CD8-positive, alpha-beta memory T cell (primary cell): ENCODE results near the gene FA2H. TPM values are rescaled to one million over a fixed set of nuclear protein-coding genes. Genes with fewer than 3 reads are reported as not detected.
A peak's percentile ranks its signal among the peaks of the same experiment; 100 is the strongest.

ENCODE experiments used
- CTCF ChIA-PET: fragments of 350-600 bp; sonication (Branson Sonifier 250); formaldehyde crosslinking; loops from one replicate; lab custom pipeline; 2021; ENCODE audit warnings: antibody characterized with exemption; lab: Charles Lee
- POLR2A ChIA-PET: fragments of 350-600 bp; sonication (Branson Sonifier 250); formaldehyde crosslinking; loops from one replicate; lab custom pipeline; 2021; ENCODE audit warnings: antibody characterized with exemption; lab: Charles Lee
- DNase-seq, 5 donors: peaks; one replicate each; pipeline versions ENCODE4 v3.0.0 to v3.0.0-alpha.2; 2020 to 2022; ENCODE audit warnings: mixed read lengths in 1 of 5
- H3K27ac ChIP-seq: one replicate; pipeline ENCODE4 v1.7.0; 2013; ENCODE audit warnings: low read depth, mild to moderate bottlenecking, low read length, moderate library complexity
- H3K27me3 ChIP-seq: 2 replicates; pipeline ENCODE4 v1.7.0; 2013; ENCODE audit warnings: low read length, mild to moderate bottlenecking; ENCODE audit not compliant: insufficient read depth, poor library complexity, severe bottlenecking
- H3K36me3 ChIP-seq: 2 replicates; pipeline ENCODE4 v1.7.0; 2013; ENCODE audit warnings: mild to moderate bottlenecking, low read length, moderate library complexity; ENCODE audit not compliant: insufficient read depth
- H3K4me1 ChIP-seq: 2 replicates; pipeline ENCODE4 v1.7.0; 2013; ENCODE audit warnings: mild to moderate bottlenecking, low read length, moderate library complexity; ENCODE audit not compliant: insufficient read depth
- H3K4me3 ChIP-seq: 2 replicates; pipeline ENCODE4 v1.7.0; 2013; ENCODE audit warnings: mild to moderate bottlenecking, low read length
- H3K9me3 ChIP-seq: 2 replicates; pipeline ENCODE4 v1.7.0; 2013; ENCODE audit warnings: mild to moderate bottlenecking, low read length
- H3K27ac Mint-ChIP-seq, 8 donors: one replicate each; pipeline ENCODE4 v1.8.0; 2020 to 2021; ENCODE audit warnings: mixed read lengths in 8 of 8, mild to moderate bottlenecking in 6 of 8, inconsistent platforms in 3 of 8, moderate library complexity in 3 of 8
- H3K27me3 Mint-ChIP-seq, 2 donors: one replicate each; pipeline ENCODE4 v1.8.0; 2020 to 2021; ENCODE audit warnings: mixed read lengths in 2 of 2, mild to moderate bottlenecking in 1 of 2, moderate library complexity in 1 of 2
- H3K36me3 Mint-ChIP-seq, 3 donors: one replicate each; pipeline ENCODE4 v1.8.0; 2020 to 2021; ENCODE audit warnings: mixed read lengths in 3 of 3, inconsistent platforms in 1 of 3, mild to moderate bottlenecking in 1 of 3
- H3K4me1 Mint-ChIP-seq, 3 donors: one replicate each; pipeline ENCODE4 v1.8.0; 2020 to 2021; ENCODE audit warnings: mixed read lengths in 3 of 3, inconsistent platforms in 1 of 3, mild to moderate bottlenecking in 1 of 3
- H3K4me3 Mint-ChIP-seq, 7 donors: one replicate each; pipeline ENCODE4 v1.8.0; 2020 to 2021; ENCODE audit warnings: mixed read lengths in 7 of 7, mild to moderate bottlenecking in 6 of 7, moderate library complexity in 4 of 7, inconsistent platforms in 2 of 7
- H3K9me3 Mint-ChIP-seq, 5 donors: one replicate each; pipeline ENCODE4 v1.8.0; 2020 to 2022; ENCODE audit warnings: mixed read lengths in 5 of 5, mild to moderate bottlenecking in 3 of 5, moderate library complexity in 2 of 5, inconsistent platforms in 1 of 5
- polyA plus RNA-seq: library from polyadenylated mRNA; unstranded; fragments of 300-500 nt; fragmentation: Illumina TruSeq; gene quantifications from one replicate; pipeline ENCODE4 v1.2.3, GENCODE V29; 2021
- total RNA-seq, 2 experiments: library from RNA; stranded (reverse); gene quantifications; one replicate each; pipeline ENCODE4 v1.2.3, GENCODE V29; 2021

FA2H gene
- total and polyA plus RNA-seq, 3 experiments from 2014 or later, result not detected

DNA sequence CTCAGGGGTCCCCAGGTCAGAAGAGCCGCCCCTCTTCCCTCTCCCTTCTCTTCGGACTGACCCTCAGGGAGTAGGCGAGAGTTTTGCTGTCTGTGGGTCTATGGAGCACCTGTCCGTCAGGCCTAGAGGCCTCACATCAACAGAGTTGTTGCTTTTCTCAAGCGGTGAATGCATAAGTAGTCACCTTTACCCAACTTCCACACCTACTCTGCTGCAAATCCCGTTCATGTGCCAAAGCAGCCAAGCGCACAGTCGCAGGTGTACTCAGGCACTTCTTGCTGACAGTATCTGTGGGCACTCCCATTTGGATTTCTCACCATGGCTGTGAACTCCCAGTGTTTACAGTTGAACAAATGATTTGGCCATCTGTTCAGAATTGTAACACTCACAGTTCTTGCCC, 4.0 kb upstream of the FA2H start:
- Mint-ChIP-seq H3K27me3 (peaks cover 20 to 24% of the 10 kb centered on the region in 2 donors), H3K9me3 (peaks cover 0 to 2% (median 0%) of the 10 kb centered on the region in 5 donors), H3K4me3 (no peak overlapping the region), H3K4me1 (peaks cover 10 to 13% (median 11%) of the 10 kb centered on the region in 3 donors), H3K36me3 (peaks cover 0 to 3% (median 2%) of the 10 kb centered on the region in 3 donors), H3K27ac (no peak overlapping the region)
- H3K9me3 ChIP-seq, result no peaks in the 10 kb centered on the region
- H3K27ac ChIP-seq, result no peak overlapping the region
- H3K4me3 ChIP-seq, result no peak overlapping the region
- CTCF ChIA-PET, result no interaction called here
- no peaks in the 10 kb centered on the region for H3K36me3 ChIP-seq
- H3K27me3 ChIP-seq, result peaks cover 12% of the 10 kb centered on the region
- no peak for DNase-seq
- H3K4me1 ChIP-seq, result peaks cover 5% of the 10 kb centered on the region
- POLR2A ChIA-PET, result no interaction called here

DNA sequence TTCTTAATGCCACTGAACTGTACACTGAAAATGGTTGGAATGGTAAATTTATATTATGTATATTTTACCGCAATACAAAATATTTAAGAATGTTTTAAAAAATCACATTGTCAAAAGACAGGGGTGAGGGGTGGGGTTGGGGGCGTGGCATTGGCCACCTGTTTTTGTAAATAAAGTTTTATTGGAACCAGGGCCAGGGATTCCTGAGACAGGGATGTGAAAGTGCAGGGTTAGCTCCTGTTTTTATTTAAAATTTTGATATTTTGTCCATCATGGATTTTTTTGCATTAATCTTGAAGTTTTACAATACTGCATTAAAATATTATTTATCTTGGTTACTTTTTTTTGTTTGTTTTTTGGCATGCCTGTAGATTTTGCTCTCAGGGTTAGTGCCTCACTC, 2.3 kb upstream of the FA2H start:
- CTCF ChIA-PET, result interaction anchor here (0.6 to 0.7 kb wide), 2 partner anchors 8 to 43 kb away, joined by 3 read pairs; no protein-coding TSS in a partner anchor
- peaks cover 17% of the 10 kb centered on the region for H3K27me3 ChIP-seq
- H3K4me3 Mint-ChIP-seq, result no peak overlapping the region

DNA sequence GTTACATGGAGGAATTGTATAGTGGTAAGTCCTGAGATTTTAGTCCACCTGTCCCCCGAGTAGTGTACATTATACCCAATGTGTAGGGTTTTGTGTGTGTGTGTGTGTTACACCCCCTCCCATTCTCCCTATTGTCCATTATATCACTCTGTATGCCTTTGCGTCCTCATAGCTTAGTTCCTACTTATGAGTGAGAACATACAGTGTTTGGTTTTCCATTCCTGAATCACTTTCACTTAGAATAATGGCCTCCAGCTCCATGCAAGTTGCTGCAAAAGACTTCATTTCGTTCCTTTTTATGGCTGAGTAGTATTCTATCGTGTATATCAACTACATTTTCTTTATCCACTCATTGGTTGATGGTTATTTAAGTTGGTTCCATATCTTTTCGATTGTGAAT, 635 bp upstream of the FA2H start:
- Histone ChIP-seq H3K36me3 (no peaks in the 10 kb centered on the region), H3K27me3 (peaks cover 17% of the 10 kb centered on the region), H3K4me3 (peak overlapping the region; percentile 41), H3K4me1 (peaks cover 5% of the 10 kb centered on the region), H3K9me3 (no peaks in the 10 kb centered on the region), H3K27ac (no peak overlapping the region)
- H3K27me3 Mint-ChIP-seq, result peaks cover 37 to 38% of the 10 kb centered on the region in 2 donors
- POLR2A ChIA-PET, result no interaction called here
- peaks cover 0 to 2% (median 0%) of the 10 kb centered on the region in 5 donors for H3K9me3 Mint-ChIP-seq
- peaks cover 11 to 14% (median 14%) of the 10 kb centered on the region in 3 donors for H3K4me1 Mint-ChIP-seq
- H3K4me3 Mint-ChIP-seq, result peak overlapping the region in 6 of 7 donors; percentile 16 to 67 (median 42)
- no peak for DNase-seq
- CTCF ChIA-PET, result interaction anchor here (1.3 kb wide), 1 partner anchor 38 kb away, joined by 4 read pairs; no protein-coding TSS in a partner anchor
- no peak overlapping the region for H3K27ac Mint-ChIP-seq
- peaks cover 0 to 3% (median 2%) of the 10 kb centered on the region in 3 donors for H3K36me3 Mint-ChIP-seq

More for the DNA sequence above, 2.3 kb upstream of the FA2H start:
- Mint-ChIP-seq H3K27me3 (peaks cover 30 to 35% of the 10 kb centered on the region in 2 donors), H3K27ac (peak overlapping the region in 1 of 8 donors; percentile 21), H3K36me3 (peaks cover 0 to 3% (median 2%) of the 10 kb centered on the region in 3 donors), H3K9me3 (peaks cover 0 to 2% (median 0%) of the 10 kb centered on the region in 5 donors), H3K4me1 (peaks cover 11 to 14% (median 14%) of the 10 kb centered on the region in 3 donors)
- H3K4me3 ChIP-seq, result no peak overlapping the region
- no peak for DNase-seq
- peaks cover 5% of the 10 kb centered on the region for H3K4me1 ChIP-seq
- H3K9me3 ChIP-seq, result no peaks in the 10 kb centered on the region
- POLR2A ChIA-PET, result no interaction called here
- H3K36me3 ChIP-seq, result no peaks in the 10 kb centered on the region
- no peak overlapping the region for H3K27ac ChIP-seq

DNA sequence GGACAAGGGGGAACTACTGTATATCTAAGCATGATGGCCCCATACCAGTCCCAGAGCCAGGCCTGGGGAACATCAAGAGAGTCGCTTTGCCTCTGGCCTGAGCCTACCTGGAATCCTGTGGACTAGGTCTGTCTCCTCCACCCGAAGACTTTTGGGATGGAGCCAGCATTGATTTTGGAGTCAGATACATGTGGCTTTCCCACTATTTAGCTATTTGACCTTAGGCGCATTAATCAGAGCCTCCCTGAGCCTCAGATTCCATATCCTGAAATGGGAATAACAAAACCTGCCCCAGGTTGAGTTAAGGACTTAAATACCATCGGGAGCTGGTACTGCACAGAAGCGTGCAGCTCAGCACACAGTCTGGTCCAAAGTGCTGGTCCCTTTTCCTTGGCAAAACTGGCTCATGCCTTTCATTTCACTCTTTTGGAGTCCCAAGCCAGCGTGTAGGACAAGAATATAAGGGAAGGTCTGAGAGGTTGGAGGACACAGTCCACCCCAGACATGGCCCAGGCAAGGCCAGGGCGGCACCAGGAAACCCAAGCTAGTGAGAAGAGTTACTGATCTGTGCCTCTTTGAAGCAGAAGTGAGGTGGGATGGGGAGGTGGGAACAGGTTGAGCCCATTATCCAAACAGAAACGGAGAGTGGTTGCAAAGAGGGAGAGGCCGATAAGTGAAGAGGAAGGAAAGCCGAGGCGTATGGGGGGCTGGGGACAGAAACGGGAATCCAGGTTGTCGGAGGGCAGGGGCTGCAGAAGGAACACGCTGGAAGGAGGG, 986 bp downstream of the FA2H start:
- POLR2A ChIA-PET, result interaction anchor here (0.6 kb wide), 1 partner anchor 49 kb away, joined by 4 read pairs; no protein-coding TSS in a partner anchor
- no peaks in the 10 kb centered on the region for H3K9me3 ChIP-seq
- CTCF ChIA-PET, result interaction anchor here (1.3 kb wide), 1 partner anchor 39 kb away, joined by 4 read pairs; no protein-coding TSS in a partner anchor
- peaks cover 5% of the 10 kb centered on the region for H3K4me1 ChIP-seq
- no peaks in the 10 kb centered on the region for H3K36me3 ChIP-seq
- Mint-ChIP-seq H3K27ac (no peak overlapping the region), H3K27me3 (peaks cover 36 to 37% of the 10 kb centered on the region in 2 donors), H3K9me3 (peaks cover 0 to 2% (median 0%) of the 10 kb centered on the region in 5 donors), H3K4me3 (peak overlapping the region; percentile 10 to 69 (median 50)), H3K4me1 (peaks cover 11 to 14% (median 14%) of the 10 kb centered on the region in 3 donors), H3K36me3 (peaks cover 0 to 3% (median 2%) of the 10 kb centered on the region in 3 donors)
- no peak overlapping the region for H3K27ac ChIP-seq
- DNase-seq, result no peak
- H3K27me3 ChIP-seq, result peaks cover 17% of the 10 kb centered on the region
- H3K4me3 ChIP-seq, result no peak overlapping the region

DNA sequence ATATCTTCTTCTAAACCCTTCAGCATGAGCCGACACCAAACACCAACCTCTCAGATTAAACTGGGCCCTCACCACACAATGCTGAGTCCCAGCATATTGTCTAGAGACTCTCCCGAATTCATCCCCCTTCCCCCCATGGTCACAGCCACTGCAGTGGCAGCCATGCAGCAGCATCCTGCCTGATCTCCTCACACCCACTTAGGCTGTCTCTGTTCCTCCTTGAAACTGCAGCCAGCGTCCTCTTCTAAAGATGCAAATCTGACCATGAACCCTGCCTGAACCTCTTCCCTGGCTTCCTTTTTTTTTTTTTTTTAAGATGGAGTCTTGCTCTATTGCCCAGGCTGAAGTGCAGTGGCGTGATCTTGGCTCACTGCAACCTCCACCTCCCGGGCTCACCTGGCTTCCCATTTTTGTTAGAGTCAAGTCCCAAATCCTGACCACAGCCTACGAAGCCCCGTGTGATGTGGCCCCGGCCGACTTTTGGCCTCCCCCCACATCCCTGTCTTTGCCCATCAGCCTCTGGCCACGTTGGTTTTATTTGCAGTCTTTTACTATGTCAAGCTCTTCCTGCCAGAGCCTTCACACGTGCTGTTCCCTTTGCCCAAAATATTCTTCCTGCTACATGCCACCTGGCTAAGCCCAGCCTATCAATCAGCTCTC, 2.8 kb downstream of the FA2H start:
- peaks cover 0 to 2% (median 0%) of the 10 kb centered on the region in 5 donors for H3K9me3 Mint-ChIP-seq
- Histone ChIP-seq H3K9me3 (no peaks in the 10 kb centered on the region), H3K4me1 (peaks cover 5% of the 10 kb centered on the region), H3K36me3 (no peaks in the 10 kb centered on the region), H3K27me3 (peaks cover 20% of the 10 kb centered on the region), H3K27ac (no peak overlapping the region), H3K4me3 (no peak overlapping the region)
- CTCF ChIA-PET, result no interaction called here
- H3K27me3 Mint-ChIP-seq, result peaks cover 39 to 47% of the 10 kb centered on the region in 2 donors
- no peak overlapping the region for H3K27ac Mint-ChIP-seq
- DNase-seq, result no peak
- H3K36me3 Mint-ChIP-seq, result peaks cover 0 to 3% (median 2%) of the 10 kb centered on the region in 3 donors
- POLR2A ChIA-PET, result no interaction called here
- peaks cover 11 to 14% (median 14%) of the 10 kb centered on the region in 3 donors for H3K4me1 Mint-ChIP-seq
- H3K4me3 Mint-ChIP-seq, result no peak overlapping the region

DNA sequence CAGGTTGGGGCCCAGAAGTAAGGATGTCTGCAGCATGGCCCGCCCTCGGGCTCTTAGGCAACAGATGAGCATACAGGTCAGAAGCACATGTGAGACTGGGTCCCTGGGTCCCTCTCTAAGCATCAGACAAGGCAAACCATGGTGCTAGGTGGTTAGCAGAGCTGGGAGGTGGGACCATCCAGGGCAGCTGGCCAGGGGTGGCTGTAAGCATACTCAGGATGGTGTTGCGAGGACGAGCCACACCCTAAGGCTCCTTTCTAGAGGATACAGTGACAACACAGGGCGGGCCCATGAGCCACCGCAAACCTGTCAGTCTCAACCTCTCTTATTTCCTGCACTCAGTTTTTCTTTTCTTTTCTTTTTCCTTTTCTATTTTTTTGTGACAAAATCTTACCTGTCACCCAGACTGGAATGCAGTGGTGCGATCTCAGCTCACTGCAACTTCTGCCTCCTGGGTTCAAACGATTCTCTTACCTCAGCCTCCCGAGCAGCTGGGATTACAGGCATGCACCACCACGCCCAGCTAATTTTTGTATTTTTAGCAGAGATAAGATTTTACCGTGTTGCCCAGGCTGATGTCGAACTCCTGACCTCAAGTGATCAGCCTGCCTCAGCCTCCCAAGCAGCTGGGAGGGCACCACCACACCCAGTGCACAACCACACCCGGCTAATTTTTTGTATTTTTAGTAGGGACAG, 3.6 kb downstream of the FA2H start:
- DNase-seq, result no peak
- Mint-ChIP-seq H3K4me1 (peaks cover 11 to 14% (median 14%) of the 10 kb centered on the region in 3 donors), H3K4me3 (no peak overlapping the region), H3K27me3 (peaks cover 38 to 48% of the 10 kb centered on the region in 2 donors), H3K9me3 (no peaks in the 10 kb centered on the region), H3K36me3 (peaks cover 0 to 2% (median 0%) of the 10 kb centered on the region in 3 donors), H3K27ac (no peak overlapping the region)
- POLR2A ChIA-PET, result no interaction called here
- no peaks in the 10 kb centered on the region for H3K9me3 ChIP-seq
- H3K27me3 ChIP-seq, result peaks cover 20% of the 10 kb centered on the region
- no peak overlapping the region for H3K27ac ChIP-seq
- H3K4me3 ChIP-seq, result no peak overlapping the region
- CTCF ChIA-PET, result no interaction called here
- peaks cover 5% of the 10 kb centered on the region for H3K4me1 ChIP-seq
- no peaks in the 10 kb centered on the region for H3K36me3 ChIP-seq

DNA sequence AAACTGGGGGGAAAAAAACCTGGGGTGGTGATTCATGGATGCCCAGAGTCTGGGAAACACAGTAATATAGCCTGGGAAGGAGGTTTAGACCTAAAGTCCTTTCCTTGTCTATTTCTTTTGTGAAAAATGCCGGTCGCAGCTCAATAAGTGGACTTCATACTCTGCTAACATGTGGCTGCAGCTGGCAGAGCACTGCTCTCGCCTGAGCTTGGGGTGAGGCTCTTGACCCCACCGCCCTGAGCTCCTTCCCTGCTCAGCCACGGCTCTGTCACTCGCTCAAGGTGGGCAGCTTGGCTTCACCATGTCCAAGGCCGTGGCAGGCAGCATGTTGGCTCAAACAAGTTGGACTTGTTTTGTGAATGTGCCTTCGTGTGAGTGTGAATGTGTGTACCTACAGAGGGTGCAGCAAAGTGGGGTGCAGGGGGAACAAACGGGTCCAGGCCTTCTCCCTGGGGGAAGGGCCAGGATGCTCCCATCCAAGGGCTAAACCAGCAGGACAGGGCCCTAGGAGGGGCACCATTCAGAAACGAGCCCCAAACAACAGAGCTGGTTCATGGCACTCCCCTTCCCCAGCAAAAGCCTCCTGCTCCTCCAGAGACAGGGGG, 4.9 kb downstream of the FA2H start:
- CTCF ChIA-PET, result interaction anchor here (0.5 kb wide), 1 partner anchor 8 kb away, joined by 3 read pairs; no protein-coding TSS in a partner anchor

More for the DNA sequence above, 4.9 kb downstream of the FA2H start:
- DNase-seq, result no peak
- no peaks in the 10 kb centered on the region for H3K36me3 Mint-ChIP-seq
- peaks cover 6 to 9% (median 8%) of the 10 kb centered on the region in 3 donors for H3K4me1 Mint-ChIP-seq
- POLR2A ChIA-PET, result no interaction called here
- H3K27me3 ChIP-seq, result peaks cover 13% of the 10 kb centered on the region
- no peak overlapping the region for H3K4me3 Mint-ChIP-seq
- H3K9me3 ChIP-seq, result no peaks in the 10 kb centered on the region
- H3K36me3 ChIP-seq, result no peaks in the 10 kb centered on the region
- no peak overlapping the region for H3K4me3 ChIP-seq
- H3K27ac Mint-ChIP-seq, result no peak overlapping the region
- H3K9me3 Mint-ChIP-seq, result no peaks in the 10 kb centered on the region
- no peak overlapping the region for H3K27ac ChIP-seq
- H3K4me1 ChIP-seq, result no peaks in the 10 kb centered on the region
- H3K27me3 Mint-ChIP-seq, result peaks cover 26 to 52% of the 10 kb centered on the region in 2 donors
